HG03469 (cell line): ENCODE results near the gene ABCD2.
"Not testable (repeated sequence)": the region's sequence is repeated elsewhere in the genome, so short reads cannot be mapped to it uniquely, and the experiment has no call there.

Experiments
- ATAC-seq: cut with Tn5 transposase; IDR thresholded peaks from one replicate; pipeline ENCODE4 v1.9.1; 2021; ENCODE audit warnings: mild to moderate bottlenecking, moderate library complexity, moderate number of reproducible peaks; ENCODE audit not compliant: unreplicated experiment

ABCD2 gene

DNA sequence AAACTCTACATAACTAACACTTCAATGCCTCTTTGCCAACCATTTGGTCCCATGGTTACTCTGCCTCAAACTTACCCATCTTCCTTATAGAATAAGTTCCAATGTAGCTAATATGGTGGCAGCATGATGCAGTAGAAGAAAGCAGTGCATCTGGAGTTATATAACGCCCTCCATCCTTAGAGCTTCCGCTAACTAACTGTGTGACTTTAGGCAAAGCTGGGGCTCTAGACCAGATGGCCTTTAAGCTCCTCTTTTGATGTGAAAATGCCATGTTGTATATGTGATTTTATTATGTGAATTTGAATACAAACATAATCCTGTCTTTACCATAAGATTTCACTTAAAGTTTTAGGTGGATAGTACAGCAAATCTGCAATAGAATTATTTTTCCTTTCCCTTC is 6.1 kb downstream of the ABCD2 start:
- ATAC-seq, result no peak

GRCh38 chr12:39612250-39612649 is 7.4 kb downstream of the ABCD2 start:
- ATAC-seq, result no peak

GRCh38 chr12:39611818-39612217 is 7.8 kb downstream of the ABCD2 start:
- ATAC-seq, result no peak

DNA sequence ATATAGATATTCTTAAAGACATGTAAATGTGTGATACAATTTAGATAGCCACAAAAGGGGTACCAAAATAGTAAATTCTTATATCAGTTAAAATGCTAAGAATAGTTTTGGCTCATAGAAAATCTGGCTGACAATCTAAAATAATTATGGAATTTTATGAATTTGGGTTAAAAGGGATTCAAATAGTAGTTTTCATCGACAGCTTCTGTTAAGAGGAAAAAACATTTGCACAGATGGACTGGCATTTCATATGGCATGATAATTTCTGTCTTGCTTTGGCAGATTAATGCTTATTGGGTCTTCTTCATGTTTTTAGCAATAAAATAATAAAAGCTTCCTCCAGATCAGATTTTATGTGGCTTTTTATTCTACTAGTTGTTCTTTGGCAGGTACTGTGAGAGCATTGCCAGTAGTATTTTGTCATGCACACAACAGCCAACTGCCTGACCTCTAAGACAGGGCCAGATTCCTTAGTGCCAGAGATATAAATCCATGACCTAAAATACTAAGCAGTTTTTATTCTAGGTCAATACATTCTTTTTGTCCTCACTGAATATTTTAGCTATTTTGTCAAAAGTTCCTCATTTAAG is 9.1 kb downstream of the ABCD2 start:
- no peak for ATAC-seq

DNA sequence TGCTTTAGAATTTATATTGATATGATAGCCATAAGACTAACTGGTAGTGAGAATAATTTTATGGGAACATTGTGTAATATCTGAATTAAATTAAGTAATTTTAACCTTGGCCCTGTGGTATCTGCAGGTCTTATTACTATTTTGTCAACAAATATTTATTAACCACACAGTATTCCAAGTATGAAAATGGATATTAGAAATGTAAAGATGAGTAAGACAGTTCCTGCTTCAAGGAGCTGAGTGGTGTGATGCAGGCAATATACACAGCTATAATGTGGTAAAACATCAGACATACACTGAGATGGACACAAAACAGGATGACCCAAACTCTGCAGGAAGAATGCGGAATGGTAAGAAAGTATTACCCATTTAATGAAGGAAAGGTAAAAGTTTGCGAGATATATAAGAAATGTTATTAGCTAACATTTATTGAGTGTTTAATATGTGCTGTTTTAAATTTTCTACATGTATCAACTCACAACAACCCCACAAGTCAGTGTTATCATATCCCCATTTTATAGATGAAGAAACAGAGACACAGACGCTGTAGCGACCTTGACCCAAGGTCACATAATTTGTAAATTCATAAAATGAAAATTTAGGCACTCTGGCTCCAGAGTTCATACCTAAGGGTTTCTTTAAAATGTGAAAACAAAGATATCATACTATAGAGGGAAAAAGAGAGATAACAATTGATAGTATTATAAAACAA is 12.7 kb downstream of the ABCD2 start:
- no peak for ATAC-seq

GRCh38 chr12:39605996-39606395 is 13.6 kb downstream of the ABCD2 start:
- no peak for ATAC-seq

GRCh38 chr12:39605501-39605900 is 14.1 kb downstream of the ABCD2 start:
- no peak for ATAC-seq

DNA sequence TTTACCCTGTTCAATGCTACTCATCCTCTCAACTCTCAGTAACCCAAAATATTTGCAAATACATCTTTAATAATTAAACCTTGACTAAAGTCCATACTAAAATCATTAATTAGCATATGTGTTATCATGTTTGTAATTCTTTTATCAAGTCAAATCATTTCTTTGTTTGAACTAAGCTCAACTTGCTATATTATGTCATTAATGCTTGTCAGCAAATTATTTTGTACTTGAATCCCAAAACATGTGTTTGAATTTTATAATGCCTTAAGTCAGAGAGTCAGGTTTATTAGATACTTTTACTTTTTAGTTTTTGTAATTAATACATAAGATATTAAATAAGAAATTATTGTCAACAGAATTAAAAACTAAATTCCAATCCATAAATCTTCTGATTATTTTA is 16.5 kb downstream of the ABCD2 start:
- no peak for ATAC-seq

DNA sequence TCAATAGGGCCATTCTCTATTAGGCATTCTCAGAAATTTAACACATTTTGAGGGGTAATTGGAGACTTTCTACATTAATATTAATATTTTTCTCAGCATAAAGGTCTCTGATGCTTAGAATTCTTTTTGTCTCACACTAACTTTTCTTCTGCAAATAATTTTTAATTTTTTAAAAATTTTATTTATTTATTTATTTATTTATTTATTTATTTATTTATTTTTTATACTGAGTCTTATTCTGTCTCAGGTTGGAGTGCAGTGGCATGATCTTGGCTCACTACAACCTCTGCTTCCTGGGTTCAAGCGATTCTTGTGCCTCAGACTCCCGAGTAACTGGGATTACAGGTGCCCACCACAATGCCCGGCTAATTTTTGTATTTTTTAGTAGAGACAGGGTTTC is 17.7 kb downstream of the ABCD2 start:
- not testable (repeated sequence) for ATAC-seq

- no peak for ATAC-seq
These were observed 23.7 kb downstream of the ABCD2 start for GRCh38 chr12:39595928-39596327.

GRCh38 chr12:39592295-39592694 is 27.3 kb downstream of the ABCD2 start:
- ATAC-seq, result no peak

DNA sequence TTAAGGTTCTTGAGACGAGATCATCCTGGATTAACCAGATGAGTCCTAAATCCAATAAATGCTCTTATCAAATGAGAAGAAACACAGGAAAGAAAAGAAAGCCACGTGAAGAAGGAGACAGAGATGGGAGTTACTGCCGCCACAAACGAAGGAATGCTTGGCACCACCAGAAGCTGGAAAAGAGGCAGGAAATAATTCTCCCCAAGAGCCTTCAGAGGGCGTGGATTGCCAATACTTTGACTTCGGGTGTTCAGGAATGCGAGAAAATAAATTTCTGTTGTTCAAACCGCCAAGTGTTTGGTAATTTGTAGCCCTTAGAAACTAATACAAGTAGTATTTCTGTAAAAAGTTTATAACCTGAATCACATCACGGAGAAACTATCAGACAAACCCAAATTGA is 31.3 kb downstream of the ABCD2 start:
- ATAC-seq, result no peak

- ATAC-seq, result no peak
These were observed 32.4 kb downstream of the ABCD2 start for GRCh38 chr12:39587225-39587624.

DNA sequence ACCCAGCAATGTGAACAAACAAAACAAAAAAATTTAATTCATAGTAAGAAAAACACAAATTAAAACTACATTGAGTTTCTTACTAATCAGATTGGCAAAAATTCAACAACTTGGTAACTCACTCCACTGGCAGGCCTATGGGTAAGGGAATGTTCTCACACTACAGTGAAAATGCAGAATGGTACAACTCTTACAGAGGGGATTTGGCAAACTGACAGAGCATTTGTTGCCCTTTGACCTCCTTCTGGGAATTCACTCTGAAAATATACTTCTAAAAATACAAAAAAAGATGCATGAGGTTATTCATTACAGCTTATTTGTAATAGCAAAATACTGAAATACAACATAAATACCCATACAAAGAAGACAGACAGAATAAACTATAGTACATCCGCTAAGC is 32.8 kb downstream of the ABCD2 start:
- no peak for ATAC-seq

GRCh38 chr12:39581592-39581991 is 38.0 kb downstream of the ABCD2 start:
- ATAC-seq, result no peak

DNA sequence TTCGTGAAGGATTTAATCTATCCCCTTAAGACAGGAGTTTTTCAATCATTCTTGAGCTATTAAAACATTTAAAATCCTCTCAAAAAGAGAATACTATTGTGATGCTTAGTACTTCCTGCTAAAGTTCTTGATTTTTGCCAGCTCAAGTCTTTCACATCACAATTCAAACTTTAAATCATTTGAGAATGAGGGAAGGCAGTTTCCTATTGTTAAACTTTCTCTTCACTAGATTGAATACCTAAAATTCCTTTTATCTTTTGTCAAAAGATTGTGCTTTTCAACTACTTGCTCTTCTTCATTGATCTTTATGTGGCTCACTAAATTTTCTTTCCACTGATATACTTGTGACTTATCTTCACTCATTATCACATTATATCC is 44.1 kb downstream of the ABCD2 start:
- no peak for ATAC-seq

GRCh38 chr12:39574785-39575497 is 44.7 kb downstream of the ABCD2 start:
- no peak for ATAC-seq

- ATAC-seq, result no peak
These were observed 45.2 kb downstream of the ABCD2 start for GRCh38 chr12:39574378-39574777.

DNA sequence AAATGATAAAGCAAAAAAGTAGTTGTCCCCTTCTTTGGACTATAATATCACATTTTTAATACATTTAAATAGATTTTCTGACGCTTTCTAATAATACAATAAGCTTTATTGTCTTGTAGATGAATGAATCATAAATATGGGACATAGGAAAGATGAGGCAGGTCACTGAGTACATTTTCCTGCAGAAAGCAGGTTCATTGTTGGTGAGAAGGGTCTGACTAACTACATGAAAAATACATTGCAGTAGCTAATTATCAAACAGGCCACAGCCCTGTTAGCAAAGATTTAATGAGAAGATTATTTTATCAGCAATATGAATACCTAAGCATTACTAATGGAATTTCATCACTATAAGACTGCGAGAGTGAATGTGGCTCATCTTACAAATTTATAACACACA is 45.6 kb downstream of the ABCD2 start:
- no peak for ATAC-seq

GRCh38 chr12:39572551-39572950 is 47.1 kb downstream of the ABCD2 start:
- ATAC-seq, result no peak

- ATAC-seq, result no peak
These were observed 48.3 kb downstream of the ABCD2 start for GRCh38 chr12:39571351-39571750.

GRCh38 chr12:39553476-39553875 is 66.1 kb downstream of the ABCD2 start:
- ATAC-seq, result no peak
